Left colon (tissue), 2 donors: ENCODE measurements around the gene PPFIA1. TPM values are rescaled to one million over a fixed set of nuclear protein-coding genes. Genes with fewer than 3 reads are reported as not detected.
"Not testable (repeated sequence)": the region's sequence is repeated elsewhere in the genome, so short reads cannot be mapped to it uniquely, and the experiment has no call there.

ENCODE experiments used
- ATAC-seq: fragments of 200-7000 bp; cut with Tn5 transposase; one replicate; pipeline ENCODE4 v1.9.1; 2020; ENCODE audit warnings: mild to moderate bottlenecking, moderate library complexity
- DNase-seq, 2 donors: peaks; one replicate each; pipeline ENCODE4 v3.0.0-alpha.2; 2020
- intact Hi-C, 2 donors: fragments of 100-400 bp; cut with DNase I in 1 of 2; cut with micrococcal nuclease in 1 of 2; formaldehyde crosslinking; loops; one replicate each; pipeline versions ENCODE4 v1.11.2 to v1.14.0; 2022; cut with DNase I, micrococcal nuclease
- total RNA-seq, 2 donors: library from RNA; stranded (reverse); fragmentation: NEBNext Ultra II Directional; extraction: Animal tissue kit (Norgen Biotek cat#: 25700); gene quantifications; one replicate each; pipeline ENCODE4 v1.2.1, GENCODE V29; 2021
- donor health status: DM: no; HTN: no; CAD: no.
- donor health status: DM: yes; HTN: yes; CAD: no.

PPFIA1 gene
- total RNA-seq, 2 donors from 2014 or later, result 52.8 to 79.1 TPM

- intact Hi-C loops, result no loop called here
- ATAC-seq, result peak; percentile 18
Measured at GRCh38 chr11:70371241-70371640, 100.8 kb downstream of the PPFIA1 start.

GRCh38 chr11:70372076-70372475, 101.6 kb downstream of the PPFIA1 start:
- DNase-seq (no peak), ATAC-seq (no peak)
- intact Hi-C loops, result no loop called here

More at GRCh38 chr11:70371241-70371640, 100.8 kb downstream of the PPFIA1 start:
- DNase-seq, result no peak

DNA sequence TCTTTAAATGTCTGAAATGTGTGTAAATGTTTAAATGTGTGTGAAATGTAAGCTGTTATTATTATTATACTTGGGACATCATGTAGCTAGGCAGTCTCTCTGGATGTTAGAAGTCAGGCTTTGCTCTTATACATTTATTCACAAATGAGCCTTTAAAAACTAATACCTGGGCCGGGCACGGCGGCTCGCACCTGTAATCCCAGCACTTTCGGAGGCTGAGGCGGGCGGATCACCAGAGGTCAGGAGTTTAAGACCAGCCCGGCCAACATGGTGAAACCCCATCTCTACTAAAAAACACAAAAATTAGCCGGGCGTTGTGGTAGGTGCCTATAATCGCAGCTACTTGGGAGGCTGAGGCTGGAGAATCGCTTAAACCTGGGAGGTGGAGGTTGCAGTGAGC, 106.1 kb downstream of the PPFIA1 start:
- DNase-seq (no peak), ATAC-seq (no peak)
- intact Hi-C loops, result no loop called here

- DNase-seq (no peak), ATAC-seq (no peak)
- intact Hi-C loops, result no loop called here
Measured at GRCh38 chr11:70377645-70378044, 107.2 kb downstream of the PPFIA1 start.

DNA sequence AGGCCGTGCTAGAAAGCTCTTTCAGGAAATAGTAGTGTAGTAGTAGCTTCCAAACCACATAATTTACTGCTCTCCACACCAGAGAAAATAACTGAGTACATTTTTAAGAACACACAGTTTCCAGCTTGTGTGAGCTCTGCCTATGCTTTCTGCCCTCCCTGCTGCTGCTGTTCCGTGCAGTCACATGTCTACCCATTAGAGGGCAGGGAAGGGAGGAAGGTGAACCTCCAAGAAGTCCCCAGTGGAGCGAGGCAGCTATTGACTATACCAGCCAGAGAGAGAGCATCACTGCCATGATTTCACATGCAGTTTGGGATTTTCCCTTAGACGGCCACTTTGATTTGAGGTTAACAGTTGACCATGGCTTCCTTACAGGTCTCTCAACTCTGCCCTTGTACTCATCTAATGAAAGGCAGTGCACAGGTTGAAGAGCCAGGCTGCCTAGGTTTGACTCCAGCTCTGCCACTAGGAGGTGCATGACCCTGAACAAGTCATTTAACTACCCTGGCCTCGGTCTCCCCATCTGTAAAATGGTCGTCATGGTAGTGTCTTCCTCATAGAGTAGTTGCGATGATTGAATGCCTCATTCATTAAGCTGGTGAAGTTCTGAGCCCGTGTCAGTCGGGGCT, 108.1 kb downstream of the PPFIA1 start:
- ATAC-seq, result no peak
- intact Hi-C loops, result no loop called here
- no peak for DNase-seq

- no peak for ATAC-seq
- intact Hi-C loops, result no loop called here
- DNase-seq, result no peak
Measured at GRCh38 chr11:70381350-70381749, 110.9 kb downstream of the PPFIA1 start.

- ATAC-seq (no peak), DNase-seq (no peak)
- intact Hi-C loops, result no loop called here
Measured at GRCh38 chr11:70381872-70382861, 111.7 kb downstream of the PPFIA1 start.

DNA sequence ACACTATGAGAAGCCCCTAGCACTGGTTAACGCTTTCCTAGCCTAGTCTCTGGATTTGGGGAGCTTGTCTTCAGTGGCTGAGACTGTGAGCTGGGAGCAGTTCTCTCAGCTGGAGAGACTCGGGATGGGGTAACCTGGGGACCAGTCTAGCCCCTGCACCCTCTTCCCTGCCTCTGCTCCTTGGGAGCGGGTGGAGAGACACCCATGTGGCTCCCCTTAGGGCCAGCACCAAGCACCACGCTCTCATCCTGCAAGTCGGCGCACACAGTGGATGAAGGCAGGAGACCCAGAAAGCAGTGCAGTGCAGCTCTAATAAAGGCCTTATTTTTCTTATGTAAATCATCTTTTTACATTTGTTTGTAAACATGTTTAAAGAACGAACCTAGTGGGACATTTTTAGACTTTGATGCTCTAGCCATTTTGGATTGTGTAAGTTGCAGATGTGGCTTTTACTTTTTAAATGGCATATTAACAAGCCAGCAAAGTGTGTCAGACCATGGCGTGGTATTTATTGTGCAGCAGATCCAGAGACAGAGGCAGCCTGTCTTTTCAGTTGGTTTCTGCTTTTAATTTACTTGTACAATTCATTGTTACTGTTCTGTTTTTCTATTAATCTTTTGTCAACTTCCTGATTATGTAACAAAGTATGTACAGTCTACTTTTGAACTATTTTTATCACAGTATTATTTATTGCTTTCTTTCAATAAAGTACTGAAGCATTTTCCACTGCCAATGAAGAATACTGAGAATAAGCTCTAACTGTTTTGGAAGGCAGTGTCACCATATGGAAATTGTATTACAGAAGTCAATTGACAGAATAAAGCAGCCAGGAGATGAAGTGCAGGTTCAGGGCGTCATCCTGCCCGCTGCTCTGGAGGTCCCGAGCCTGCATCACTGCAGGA, 113.4 kb downstream of the PPFIA1 start:
- intact Hi-C loops, result no loop called here
- ATAC-seq (no peak), DNase-seq (no peak)

- ATAC-seq (no peak), DNase-seq (no peak)
- intact Hi-C loops, result no loop called here
Measured at GRCh38 chr11:70384566-70385152, 114.2 kb downstream of the PPFIA1 start.

GRCh38 chr11:70387564-70387963, 117.1 kb downstream of the PPFIA1 start:
- intact Hi-C loops, result no loop called here
- DNase-seq, result no peak
- no peak for ATAC-seq

DNA sequence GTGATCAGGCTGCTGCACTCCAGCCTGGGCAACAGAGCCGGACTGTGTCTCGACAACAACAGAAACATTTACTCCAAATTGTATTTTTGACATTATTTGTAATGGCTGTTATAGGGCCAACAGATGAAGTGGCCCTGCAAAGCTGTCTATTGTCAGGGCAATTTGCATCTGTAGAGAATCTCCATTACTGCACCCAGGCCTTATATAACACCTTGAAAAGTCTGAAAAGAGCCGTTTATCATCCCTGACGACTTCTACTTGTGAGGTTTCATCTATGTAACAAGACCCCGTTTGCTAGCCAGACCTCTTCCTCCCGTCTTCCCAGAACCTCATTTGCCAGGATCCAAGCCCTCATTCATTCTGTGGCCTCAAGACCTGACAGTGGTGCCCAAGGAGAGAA, 118.7 kb downstream of the PPFIA1 start:
- DNase-seq (no peak), ATAC-seq (no peak)
- intact Hi-C loops, result no loop called here

GRCh38 chr11:70390882-70391281, 120.4 kb downstream of the PPFIA1 start:
- intact Hi-C loops, ATAC-seq, DNase-seq: not testable (repeated sequence)

DNA sequence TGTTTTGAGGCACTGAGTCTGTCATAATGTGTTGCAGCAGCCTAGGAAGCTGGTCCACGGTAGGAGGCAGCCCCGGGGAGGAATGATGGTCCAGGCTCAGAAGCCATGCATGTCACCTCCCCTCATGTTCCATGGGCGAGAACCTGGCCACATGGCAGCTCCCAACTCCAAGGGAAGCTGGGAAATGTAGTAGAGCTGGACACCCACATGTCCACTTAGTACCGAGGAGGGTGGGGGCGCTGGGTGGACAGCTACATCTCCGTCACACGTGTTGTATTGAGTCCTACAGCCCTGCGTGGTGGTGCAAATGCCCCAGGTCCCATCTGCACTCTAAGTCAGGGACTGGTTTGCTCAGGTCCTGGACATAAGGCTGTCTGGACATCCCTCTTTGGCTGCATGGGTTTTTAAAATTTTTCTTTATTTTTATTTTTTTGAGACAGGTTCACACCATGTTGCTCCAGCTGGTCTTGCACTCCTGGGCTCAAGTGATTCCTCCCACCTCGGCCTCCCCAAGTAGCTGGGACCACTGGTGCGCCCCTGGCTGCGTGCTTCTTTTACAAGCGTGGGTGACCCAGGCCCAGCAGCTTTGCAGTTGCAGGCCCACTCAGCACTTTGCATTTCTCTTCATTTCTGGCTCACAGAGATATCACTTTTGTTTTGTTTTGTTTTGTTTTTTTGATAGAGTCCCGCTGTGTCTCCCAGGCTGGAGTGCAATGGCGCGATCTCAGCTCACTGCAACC, 123.9 kb downstream of the PPFIA1 start:
- intact Hi-C loops, result no loop called here
- no peak for ATAC-seq
- DNase-seq, result no peak

DNA sequence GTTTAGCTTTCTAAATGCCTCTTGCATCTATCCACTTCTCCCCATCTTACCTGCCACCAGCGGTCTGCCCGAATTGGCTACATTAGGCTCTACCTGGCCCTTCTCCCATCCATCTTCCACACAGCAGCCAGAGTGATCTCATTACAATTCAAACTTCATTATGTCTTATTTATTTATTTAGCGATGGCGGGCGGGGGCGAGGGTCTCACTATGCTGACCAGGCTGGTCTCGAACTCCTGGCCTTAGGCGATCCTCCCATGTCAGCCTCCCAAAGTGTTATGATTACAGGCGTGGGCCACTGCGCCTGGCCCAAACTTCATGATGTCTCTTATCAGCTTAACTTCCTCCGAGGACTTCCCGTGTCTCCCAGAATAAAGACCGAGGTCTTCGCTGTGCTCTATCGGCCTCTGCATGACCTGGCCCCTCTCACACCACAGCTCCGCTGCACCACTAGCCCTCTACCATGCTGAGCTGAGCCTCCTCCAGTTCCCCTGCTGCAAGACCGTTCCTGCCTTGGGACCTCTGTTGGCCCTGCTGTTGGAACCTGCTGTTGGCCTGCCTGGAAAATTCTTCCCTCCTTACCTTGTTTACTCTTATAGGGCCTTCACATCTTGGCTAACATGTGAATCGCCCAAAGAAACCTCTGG, 127.0 kb downstream of the PPFIA1 start:
- intact Hi-C loops, result no loop called here
- ATAC-seq, result peak; percentile 30
- DNase-seq, result peak in 1 of 2 donors; percentile 26

GRCh38 chr11:70397983-70398833, 127.7 kb downstream of the PPFIA1 start, which contains the start of gene CTTN:
CTTN (plus strand) TSS chr11:70398529; CDS start chr11:70407298, 8,769 bp downstream.
- intact Hi-C loops, result no loop called here
- DNase-seq (peak; percentile 84 to 88), ATAC-seq (peak; percentile 88)

- ATAC-seq (peak; percentile 18), DNase-seq (peak; percentile 26 to 34)
- intact Hi-C loops, result no loop called here
Measured at GRCh38 chr11:70398834-70399680, 128.6 kb downstream of the PPFIA1 start.
